UCSD-AML1 (cell line): ENCODE data around the gene UBR1.
"Not testable (repeated sequence)": the region's sequence is repeated elsewhere in the genome, so short reads cannot be mapped to it uniquely, and the experiment has no call there.

Source experiments
- DNase-seq: peaks from one replicate; lab custom pipeline; 2025; ENCODE audit not compliant: unreplicated experiment; lab: John Stamatoyannopoulos, UW

The UBR1 gene

DNA sequence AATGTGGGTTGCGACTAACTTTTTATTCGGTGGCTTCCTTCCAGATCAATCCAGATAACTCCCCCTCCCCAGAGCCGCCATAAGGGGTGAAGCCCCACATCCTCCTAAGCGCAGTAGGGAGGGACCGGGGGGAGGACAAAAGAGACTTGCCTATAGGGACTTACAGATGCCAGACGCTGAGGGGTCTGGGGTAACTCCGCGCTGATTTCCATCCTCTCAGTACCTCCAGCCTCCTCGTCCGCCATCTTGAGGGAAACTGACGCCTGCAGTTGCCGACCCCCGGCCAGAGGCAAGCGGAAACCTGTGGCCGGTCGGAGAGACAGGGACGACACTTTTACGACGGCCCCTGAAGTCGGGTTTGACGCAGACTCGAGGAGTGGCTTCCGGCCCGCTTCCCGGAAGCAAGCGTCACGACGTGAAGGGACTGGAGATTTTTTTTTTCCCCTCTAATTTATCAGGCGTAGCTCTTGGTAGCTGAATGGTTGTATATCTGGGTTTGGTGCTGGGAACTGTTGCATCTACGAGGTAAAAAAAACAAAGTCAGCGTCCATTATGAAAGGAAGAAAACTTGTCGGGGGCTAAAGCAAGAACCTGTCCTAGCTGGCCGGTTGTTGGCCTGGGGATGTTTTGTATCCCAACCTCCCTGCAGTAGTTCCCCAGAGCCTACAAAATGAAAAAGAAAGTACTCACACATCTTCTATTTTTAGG lies at the start of gene UBR1:
TSS of gene UBR1 (minus strand) at position 261 of the 708 bp plus-strand sequence. CDS start at position 245, 16 bp downstream.
- peak; percentile 92 for DNase-seq

DNA sequence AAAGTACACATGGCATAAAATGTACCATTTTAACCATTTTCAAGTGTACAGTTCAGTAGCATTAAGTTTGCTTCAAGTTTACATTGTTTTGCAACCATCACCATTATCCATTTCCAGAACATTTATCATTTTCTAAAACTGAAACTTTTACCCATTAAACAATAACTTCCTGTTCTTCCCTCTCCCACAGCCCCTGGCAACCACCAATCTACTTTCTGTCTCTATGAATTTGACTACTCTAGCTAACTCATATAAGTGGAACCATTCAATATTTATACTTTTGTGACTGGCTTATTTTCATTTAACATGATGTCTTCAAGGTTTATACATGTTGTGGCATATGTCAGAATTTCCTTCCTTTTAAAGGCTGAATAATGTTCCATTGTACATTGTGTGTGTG lies 47.4 kb upstream of the UBR1 start:
- DNase-seq: no peak

DNA sequence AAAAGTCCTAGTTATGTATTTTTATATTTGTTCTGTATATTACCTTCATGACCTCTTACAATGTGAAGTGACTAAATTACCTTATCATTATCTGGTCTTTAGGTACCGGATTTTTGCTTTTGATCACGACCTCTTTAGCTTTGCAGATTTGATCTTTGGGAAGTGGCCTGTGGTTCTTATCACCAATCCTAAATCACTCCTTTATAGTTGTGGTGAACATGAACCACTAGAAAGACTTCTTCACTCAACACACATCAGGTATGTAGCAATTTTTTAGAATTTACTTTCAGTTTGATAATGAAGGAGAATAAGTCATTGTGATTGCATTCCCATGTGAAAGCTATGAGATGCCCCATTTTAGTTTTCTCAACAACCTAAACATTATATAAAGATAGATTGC lies 45.9 kb upstream of the UBR1 start:
- DNase-seq: no peak

DNA sequence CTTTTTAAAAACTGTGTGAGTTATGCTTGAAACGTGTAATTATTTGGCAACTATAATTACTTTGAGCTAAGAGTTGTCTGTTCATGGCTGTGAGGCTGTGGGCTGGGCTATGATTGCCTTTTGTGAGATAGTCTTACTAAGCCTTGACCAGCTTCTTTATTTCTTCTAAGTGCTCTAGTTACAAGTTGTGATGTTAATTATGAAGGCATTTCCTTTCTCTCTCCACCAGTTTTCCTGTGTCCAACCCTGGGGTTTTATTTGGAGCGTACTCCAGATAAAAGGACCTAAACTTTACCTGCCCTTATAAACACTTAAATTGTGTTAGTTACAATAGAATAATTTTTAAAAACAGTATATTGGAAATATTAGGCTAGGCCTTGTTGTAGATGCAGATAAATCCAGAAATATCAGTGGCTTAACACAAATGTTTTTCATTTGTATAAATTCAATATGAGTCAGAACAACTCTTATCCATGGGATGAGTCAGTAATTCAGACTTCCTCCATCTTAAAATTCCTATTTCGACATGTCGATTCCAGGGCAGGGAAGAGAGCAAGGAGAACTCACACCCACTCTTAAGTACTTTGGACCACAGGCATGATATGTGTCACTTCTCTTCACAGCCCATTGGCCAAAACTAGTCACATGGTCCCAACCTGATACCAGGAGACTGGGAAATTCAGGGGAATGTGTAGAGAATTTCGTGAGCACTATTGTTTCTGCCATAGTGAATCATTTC lies 44.5 kb upstream of the UBR1 start:
- no peak for DNase-seq

DNA sequence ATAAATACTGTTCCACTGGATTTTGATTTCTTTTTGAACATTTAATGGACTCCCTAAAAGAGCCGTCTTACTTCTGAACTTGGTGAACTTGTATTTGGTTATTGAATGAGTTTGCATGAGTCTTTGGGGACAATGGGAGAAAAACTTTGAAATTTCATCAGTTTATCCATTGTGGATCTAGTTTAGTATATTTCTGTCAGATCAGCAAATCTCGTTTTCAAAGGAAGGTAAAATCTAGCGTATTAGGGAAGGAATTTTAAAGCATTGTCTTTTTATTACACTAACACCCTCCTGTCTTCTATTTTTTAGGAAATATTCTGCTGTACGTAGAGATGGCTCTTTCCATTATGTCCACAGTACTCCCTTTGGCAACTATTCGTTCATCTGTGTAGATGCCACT lies 40.3 kb upstream of the UBR1 start:
- no peak for DNase-seq

DNA sequence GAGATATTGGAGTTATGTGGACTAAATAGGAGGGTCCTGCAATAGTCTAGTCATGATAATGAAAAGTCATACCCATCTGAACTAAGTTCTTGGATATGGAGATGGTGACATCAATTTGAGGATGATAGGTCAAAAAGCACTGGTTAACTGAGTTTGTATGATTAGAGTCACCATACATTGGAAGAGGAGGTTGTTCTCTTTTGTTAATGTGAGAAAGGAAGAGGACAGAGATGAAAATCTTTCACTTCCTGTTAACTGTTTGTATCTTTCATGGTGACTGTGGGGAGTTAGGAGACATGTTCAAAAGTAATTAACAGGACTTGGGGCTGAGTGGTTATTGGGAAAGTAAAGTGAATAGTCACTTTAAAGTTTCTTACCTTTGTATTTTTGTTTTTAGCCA lies 38.7 kb upstream of the UBR1 start:
- DNase-seq: no peak

DNA sequence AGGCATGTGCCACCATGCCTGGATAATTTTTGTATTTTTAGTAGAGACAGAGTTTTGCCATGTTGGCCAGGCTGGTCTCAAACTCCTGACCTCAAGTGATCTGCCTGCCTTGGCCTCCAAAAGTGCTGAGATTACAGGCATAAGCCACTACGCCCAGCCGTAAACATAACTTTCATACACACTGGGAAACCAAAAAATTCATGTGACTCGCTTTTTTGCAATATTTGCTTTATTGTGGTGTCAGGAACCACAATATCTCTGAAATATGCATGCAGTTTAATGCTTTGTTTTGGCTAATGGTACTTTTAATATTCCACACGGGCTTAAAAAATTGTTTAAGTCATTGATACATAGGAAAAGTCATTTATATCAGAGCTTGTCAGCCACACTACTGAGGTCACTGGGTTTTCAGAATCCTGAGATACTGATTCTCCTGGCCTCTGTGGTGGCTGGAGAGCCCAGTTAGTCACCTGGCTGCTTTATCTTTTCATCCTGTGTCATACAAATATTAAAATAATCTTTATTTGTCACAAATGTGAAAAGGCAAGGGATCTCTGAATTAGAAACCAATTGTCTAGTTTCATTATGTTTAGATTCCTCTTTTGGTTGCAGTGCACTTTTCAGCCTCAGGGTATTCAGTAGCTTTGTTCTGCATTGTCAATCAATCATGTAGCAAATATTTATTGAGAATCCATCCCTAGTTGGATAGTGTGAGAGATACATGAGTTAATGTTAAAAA lies 37.5 kb upstream of the UBR1 start:
- DNase-seq: no peak

DNA sequence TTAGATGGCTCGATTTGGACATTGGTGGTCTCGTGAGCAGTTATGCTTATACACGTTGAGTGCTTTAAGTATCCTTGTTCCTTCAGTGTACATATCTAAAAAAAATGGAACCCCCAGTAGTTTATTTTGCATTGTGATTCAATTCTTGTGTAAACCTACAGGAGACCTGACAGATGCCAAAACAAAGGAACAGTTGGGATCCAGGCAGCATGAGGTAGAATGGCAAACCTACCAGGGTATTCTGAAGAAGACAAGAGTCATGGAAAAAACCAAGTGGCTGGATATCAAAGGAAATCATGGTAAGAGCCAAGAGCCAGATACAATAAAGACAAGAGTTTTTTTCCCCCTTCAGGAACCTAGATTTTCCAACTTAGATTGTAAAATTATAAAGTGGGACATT lies 29.5 kb upstream of the UBR1 start:
- no peak for DNase-seq

DNA sequence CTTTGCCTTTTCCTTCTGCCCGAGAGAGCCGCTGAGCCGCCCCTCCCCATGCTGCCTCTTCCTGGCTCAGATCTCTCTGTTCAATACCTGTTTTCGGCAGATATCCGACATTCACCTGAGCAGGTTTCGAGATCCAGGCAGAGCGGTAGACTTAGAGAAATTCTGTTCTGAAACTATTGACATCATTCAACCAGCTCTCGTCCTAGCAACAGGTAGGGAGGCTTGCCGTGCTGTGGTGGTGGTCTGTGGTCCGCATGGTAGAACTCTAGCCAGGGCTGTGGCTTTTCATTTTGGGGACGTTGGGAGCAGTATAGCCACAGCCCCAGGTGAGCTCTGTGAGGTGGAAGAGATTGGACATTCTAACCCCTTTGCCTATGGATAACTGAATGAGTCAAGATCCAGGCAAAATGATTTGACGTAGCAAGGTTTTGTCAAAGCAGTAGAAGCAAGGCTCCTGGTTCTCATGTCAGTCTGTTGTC lies 28.4 kb upstream of the UBR1 start:
- DNase-seq: no peak

DNA sequence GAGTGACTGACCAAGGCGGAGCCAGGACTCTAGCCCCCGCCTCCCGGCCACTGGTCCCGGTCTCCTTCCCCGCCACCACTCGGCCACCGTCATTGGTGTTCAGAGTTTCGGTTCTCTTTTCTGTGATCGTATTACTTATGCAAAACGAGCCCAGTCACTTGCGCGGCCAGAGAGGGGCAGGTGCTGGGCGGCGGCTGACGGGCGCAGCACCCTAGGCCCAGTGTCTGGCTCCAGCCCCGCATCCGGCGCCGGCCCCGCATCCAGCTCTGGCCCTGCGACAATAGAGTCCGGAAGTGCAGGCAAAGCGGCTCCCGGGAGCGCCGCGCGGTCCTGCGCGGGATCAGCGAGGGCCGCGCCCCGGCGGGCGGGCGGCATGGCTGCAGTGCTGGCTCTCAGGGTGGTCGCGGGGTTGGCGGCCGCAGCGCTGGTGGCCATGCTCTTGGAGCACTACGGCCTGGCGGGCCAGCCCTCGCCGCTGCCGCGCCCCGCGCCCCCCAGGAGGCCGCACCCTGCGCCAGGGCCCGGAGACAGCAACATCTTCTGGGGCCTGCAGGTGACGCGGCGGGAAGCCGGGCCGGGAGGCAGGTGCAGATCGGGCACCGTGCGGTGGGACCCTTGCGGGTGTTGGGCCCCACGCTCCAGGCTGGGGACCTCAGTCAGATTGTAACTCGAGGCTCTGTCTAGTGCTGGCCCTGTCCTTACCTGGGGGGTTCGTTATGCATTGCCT lies 27.8 kb upstream of the UBR1 start, which contains the start of gene TMEM62:
TSS of gene TMEM62 (plus strand) at position 157 of the 727 bp plus-strand sequence. CDS start at position 374, 217 bp downstream.
- DNase-seq: peak; percentile 77

DNA sequence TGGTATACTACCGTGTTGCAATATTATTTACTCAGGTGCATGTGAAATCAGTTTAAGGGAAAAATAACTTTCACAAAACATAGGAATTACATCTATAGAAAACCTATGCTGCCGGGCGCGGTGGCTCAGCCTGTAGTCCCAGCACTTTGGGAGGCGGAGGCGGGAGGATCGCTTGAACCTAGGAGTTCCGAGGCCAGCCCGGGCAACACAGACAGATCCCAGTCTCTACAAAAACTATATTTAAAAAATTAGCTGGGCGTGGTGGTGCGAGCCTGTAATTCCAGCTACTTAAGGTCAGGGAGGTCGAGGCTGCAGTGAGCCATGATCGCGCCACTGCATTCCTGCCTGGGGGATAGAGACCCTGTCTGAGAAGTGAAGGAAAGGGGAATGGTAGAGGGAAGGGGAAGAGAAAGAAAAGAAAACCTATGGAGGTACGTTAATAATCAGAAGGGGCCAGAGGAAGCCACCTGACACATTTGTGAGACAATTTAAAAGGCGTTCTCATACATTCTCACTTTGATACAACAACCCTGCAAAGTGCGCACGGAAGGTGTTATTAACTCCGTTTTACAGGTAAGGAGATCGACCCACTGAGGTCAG lies 27.1 kb upstream of the UBR1 start:
- DNase-seq: peak; percentile 38

DNA sequence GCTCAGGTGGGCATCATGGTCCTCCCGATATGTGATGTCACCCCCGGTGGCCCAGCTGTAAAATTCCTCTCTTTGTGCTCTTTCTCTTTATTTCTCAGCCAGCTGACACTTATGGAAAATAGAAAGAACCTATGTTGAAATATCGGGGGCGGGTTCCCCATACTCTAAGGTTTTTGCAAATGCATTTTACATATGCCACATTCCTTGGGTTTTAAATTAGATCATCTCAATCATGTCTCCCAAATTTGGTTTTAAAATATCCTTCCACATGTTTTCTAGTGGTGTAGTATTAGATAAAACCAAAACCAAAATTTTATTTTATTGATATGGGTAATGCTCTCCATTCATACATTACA lies 23.1 kb upstream of the UBR1 start:
- DNase-seq: no peak

DNA sequence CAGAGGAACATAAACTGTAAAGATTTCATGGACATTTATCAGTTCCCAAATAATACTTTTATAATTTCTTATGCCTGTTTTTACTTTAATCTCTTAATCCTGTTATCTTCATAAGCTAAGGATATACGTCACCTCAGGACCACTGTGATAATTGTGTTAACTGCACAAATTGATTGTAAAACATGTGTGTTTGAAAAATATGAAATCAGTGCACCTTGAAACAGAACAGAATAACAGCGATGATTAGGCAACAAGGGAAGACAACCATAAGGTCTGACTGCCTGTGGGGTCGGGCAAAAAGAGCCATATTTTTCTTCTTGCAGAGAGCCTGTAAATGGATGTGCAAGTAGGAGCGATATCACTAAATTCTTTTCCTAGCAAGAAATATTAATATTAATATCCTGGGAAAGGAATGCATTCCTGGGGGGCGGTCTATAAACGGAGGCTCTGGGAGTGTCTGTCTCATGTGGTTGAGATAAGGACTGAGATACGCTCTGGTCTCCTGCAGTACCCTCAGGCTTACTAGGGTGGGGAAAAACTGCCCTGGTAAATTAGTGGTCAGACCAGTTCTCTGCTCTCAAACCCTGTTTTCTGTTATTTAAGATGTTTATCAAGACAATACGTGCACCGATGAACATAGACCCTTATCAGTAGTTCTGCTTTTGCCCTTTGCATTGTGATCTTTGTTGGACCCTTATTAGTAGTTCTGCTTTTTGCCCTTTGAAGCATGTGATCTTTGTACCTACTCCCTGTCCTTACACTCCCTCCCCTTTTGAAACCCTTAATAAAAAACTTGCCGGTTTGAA lies 22.5 kb upstream of the UBR1 start:
- not testable (repeated sequence) for DNase-seq

DNA sequence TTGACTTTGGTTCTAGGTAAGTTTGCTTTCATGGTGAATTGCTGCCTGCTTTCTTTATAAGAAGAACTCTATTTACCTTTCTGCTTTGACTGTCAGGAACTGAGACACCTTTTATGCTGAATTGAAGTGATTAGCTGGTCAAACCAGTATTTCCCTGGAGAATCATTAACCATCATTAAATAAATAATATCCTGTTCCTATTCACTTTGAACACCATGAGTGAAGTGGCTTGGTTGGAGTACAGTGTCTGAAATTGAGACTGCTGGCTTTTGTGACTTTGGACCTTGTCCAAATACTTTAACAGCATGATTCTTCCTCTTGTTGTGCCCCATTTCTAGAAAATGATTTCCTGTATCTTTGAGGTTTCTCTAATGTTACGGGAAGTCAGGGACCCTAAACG lies 21.9 kb upstream of the UBR1 start:
- DNase-seq: no peak

DNA sequence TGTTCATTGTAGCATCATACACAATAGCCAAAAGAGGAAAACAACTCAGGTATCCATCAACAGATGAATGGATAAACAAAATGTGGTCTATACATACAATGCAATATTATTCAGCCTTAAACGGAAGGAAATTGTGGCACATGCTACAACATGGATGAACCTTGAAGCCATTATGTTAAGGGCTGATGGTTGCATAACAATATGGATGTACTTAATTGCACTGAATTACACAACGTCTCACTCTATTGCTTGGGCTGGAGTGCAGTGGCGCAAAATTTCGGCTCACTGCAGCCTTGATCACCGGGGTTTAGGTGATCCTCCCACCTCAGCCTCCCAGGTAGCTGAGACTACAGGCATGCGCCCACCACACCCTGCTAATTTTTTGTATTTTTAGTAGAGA lies 20.5 kb upstream of the UBR1 start:
- no peak for DNase-seq

DNA sequence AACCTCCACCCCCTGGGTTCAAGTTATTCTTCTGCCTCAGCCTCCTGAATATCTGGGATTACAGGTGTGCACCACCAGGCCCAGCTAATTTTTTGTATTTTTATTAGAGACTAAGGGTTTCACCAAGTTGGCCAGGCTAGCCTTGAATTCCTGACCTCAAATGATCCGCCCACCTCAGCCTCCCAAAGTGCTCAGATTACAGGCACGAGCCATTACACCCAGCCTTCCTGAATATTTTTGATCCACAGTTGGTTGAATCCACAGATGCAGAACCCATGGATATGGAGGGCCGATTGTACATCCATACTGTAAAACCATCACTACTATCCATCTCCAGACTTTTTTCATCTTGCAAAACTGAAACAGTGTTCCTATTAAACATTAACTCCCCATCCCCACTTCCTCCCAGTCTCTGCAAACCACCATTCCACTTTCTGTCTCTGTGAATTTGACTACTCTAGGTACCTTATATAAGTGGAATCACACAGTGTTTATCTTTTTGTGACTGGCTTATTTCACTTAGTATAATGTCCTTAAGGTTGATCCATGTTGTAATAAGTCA lies 19.3 kb upstream of the UBR1 start:
- DNase-seq: no peak

DNA sequence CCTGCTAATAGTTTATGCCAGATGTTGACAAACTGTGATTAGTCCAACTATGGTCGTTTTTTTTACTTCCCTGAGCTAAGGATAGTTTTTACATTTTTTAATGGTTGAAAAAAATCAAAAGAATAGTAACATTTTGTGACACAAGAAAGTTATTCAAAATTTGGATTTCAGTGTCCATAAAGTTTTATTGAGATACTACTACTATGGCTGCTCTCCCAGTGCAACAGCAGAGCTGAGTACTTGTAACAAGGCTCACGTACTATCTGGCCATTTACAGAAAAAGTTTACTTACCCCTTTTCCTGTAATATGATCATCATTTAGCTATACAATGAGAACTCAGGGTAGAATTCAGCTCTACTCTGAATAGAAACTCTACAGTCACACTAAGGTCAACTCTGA lies 16.0 kb upstream of the UBR1 start:
- no peak for DNase-seq

DNA sequence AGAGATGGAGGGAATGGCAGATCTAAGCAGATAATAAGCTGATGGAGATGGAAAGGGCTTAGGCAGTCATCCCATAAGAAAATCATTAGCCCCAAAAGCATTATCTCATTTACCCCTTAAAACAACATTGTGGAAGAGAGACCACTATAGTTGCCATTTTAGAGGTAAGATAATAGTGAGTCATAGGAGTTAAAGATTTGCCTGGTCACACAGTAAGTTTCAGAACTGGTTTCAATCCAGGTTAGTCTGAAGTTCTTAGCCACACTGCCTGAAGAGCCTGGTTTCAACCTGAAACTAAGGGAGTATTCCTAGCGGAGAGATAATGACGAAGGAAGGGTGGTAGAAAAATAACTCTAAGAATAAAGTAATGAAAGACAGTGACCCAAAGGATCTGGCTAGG lies 13.0 kb upstream of the UBR1 start:
- no peak for DNase-seq

DNA sequence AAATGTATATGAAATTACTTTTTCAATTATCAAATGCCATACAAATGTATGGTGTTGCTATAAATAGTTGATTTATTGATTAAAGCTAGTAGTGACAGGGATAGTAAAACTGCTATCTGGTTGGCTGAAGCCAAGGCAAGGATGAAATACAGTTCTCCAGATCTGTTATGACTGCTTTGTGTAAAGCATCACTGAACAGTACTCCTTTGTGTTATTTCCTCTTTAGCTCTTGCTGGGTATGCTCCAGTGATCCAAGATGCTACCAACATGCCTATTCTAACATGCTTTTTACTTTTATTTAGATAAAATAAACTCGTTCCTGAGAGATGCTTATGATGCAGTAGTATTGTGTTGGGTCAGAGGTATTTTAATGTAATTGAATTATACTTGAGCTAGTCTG lies 12.4 kb upstream of the UBR1 start:
- DNase-seq: no peak

DNA sequence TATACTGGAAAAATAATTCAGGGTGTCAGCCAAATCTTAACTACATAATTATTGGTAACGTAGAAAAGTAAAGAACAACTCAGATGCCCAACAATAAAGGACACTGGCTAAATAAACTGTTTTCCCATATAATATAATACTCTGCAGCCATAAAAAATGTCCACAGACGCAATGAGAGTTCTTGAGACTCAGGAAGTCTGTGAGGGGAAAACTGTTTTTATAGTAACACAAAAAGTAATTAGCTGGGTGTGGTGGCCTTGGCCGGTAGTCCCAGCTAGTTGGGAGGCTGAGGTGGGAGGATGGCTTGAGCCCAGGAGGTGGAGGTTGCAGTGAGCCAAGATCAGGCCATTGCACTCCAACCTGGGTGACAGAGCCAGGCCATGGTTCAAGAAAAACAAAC lies 5.5 kb upstream of the UBR1 start:
- DNase-seq: no peak
